ENCODE results near the gene TTI1.

TTI1 gene

DNA sequence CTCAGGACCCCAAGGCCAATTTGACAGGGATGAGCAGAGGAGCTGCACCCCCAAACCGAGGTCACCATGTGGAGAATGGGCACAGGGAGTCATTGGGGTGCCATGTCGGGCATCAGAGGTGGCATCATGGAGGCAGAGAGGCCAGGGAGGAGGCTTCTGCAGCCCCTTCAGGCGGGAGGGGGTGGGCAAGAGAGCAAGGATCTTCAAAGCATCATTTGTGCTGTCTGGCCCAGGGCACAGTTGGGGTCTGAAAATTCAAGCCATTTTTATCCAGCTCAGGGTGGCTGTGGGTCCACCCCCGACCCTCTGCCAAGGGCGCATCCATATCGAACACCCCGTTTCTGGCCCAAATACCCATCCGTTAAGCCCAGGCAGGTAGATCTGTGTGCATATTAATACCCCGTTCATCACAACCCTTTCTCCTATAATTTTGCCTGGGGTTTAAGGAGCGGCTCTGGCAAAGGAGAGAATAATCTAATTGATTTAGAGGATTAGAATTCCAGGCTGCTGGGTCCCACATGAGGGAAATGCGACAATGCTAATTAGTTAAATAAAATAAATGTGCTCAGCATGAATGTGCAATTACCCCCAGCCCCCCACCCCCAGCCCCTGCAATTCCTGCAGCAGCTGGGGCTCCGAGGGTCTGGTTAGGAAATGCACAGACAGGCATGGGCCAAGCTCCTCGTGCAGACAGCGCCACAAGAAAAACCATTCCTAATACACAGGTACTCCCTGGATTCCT lies 98.5 kb downstream of the TTI1 start:
- DNase-seq = no peak

- DNase-seq = no peak
Observed at GRCh38 chr20:37933786-37934633, 99.2 kb downstream of the TTI1 start.

Data from T-helper 1 cell (primary cell).